Osteoblast (primary cell): ENCODE measurements around the gene PIH1D2. TPM values are rescaled to one million over a fixed set of nuclear protein-coding genes. Genes with fewer than 3 reads are reported as not detected.

Source experiments
- DNase-seq: peaks from one replicate; pipeline ENCODE4 v3.0.0; 2011; ENCODE audit warnings: low spot score, mixed read lengths; ENCODE audit not compliant: insufficient read length; ENCODE audit errors: missing footprints
- H2AFZ ChIP-seq: 2 replicates; pipeline ENCODE4 v1.6.0; 2011; ENCODE audit warnings: mild to moderate bottlenecking, low read length
- H3K27ac ChIP-seq: 2 replicates; pipeline ENCODE4 v1.5.1; 2011; ENCODE audit warnings: mild to moderate bottlenecking, low read depth, low read length, moderate library complexity
- H3K27me3 ChIP-seq: 2 replicates; pipeline ENCODE4 v1.6.0; 2012; ENCODE audit warnings: mild to moderate bottlenecking, control low read depth, inconsistent platforms, low read length, moderate library complexity; ENCODE audit not compliant: insufficient read depth
- H3K36me3 ChIP-seq: 2 replicates; pipeline ENCODE4 v1.5.1; 2011; ENCODE audit warnings: mild to moderate bottlenecking, low read length, control low read depth, moderate library complexity; ENCODE audit not compliant: insufficient read depth
- H3K4me1 ChIP-seq: 2 replicates; pipeline ENCODE4 v1.5.1; 2011; ENCODE audit warnings: mild to moderate bottlenecking, low read length, control low read depth, moderate library complexity; ENCODE audit not compliant: insufficient read depth
- H3K4me2 ChIP-seq: 2 replicates; pipeline ENCODE4 v1.6.0; 2011; ENCODE audit warnings: mild to moderate bottlenecking, low read length; ENCODE audit not compliant: insufficient read depth
- H3K4me3 ChIP-seq: fragments of 200-600 bp; sonication (generic); 3 replicates; pipeline ENCODE4 v1.5.1; 2012; ENCODE audit warnings: mild to moderate bottlenecking, low read length, inconsistent platforms; ENCODE audit not compliant: insufficient read depth
- H3K79me2 ChIP-seq: 2 replicates; pipeline ENCODE4 v1.6.0; 2012; ENCODE audit warnings: mild to moderate bottlenecking, low read length, control low read depth, inconsistent platforms; ENCODE audit not compliant: insufficient read depth
- H3K9me3 ChIP-seq: 2 replicates; pipeline ENCODE4 v1.5.1; 2011; ENCODE audit warnings: low read depth, low read length, control low read depth
- H4K20me1 ChIP-seq: 2 replicates; pipeline ENCODE4 v1.6.0; 2012; ENCODE audit warnings: mild to moderate bottlenecking, low read length, control low read depth; ENCODE audit not compliant: insufficient read depth
- total RNA-seq: library from RNA; depleted of rRNA; stranded (reverse); fragments of >200 nt; gene quantifications from 2 replicates; pipeline ENCODE4 v1.2.3, GENCODE V29; 2012
- TF ChIP-seq, protein P1 (sequence below): IDR thresholded peaks from 2 replicates; pipeline ENCODE4 v1.5.1; 2011; ENCODE audit warnings: mild to moderate bottlenecking, low read depth, low read length, moderate library complexity; ENCODE audit errors: extremely low read depth

Gene PIH1D2
- total RNA-seq, 1 donor = 2.9 TPM

DNA sequence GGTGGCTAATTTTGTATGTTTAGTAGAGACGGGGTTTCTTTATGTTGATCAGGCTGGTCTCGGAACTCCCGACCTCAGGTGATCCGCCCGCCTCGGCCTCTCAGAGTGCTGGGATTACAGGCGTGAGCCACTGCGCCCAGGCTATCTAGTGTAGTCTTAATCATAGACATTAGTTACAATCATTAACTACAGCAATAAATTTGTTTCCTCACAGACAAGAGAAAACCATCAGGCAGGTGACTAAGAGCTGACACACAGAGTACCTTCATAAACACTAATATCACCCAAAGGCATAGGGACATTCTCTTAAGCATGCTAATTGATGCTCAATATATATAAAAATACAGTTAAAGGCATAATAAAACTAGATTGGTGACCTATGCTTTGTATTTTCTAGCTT lies 32.3 kb upstream of the PIH1D2 start:
- no peaks in the 10 kb centered on the region for H3K79me2 ChIP-seq
- no peaks in the 10 kb centered on the region for H3K9me3 ChIP-seq
- no peaks in the 10 kb centered on the region for H3K27me3 ChIP-seq
- DNase-seq = no peak
- no peaks in the 10 kb centered on the region for H4K20me1 ChIP-seq
- no peaks in the 10 kb centered on the region for H3K4me1 ChIP-seq
- TF ChIP-seq, protein P1, sequence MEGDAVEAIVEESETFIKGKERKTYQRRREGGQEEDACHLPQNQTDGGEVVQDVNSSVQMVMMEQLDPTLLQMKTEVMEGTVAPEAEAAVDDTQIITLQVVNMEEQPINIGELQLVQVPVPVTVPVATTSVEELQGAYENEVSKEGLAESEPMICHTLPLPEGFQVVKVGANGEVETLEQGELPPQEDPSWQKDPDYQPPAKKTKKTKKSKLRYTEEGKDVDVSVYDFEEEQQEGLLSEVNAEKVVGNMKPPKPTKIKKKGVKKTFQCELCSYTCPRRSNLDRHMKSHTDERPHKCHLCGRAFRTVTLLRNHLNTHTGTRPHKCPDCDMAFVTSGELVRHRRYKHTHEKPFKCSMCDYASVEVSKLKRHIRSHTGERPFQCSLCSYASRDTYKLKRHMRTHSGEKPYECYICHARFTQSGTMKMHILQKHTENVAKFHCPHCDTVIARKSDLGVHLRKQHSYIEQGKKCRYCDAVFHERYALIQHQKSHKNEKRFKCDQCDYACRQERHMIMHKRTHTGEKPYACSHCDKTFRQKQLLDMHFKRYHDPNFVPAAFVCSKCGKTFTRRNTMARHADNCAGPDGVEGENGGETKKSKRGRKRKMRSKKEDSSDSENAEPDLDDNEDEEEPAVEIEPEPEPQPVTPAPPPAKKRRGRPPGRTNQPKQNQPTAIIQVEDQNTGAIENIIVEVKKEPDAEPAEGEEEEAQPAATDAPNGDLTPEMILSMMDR = no peak
- H3K4me3 ChIP-seq = no peak overlapping the region
- H2AFZ ChIP-seq = no peak overlapping the region
- H3K36me3 ChIP-seq = no peaks in the 10 kb centered on the region
- H3K4me2 ChIP-seq = no peak overlapping the region
- H3K27ac ChIP-seq = no peak overlapping the region

DNA sequence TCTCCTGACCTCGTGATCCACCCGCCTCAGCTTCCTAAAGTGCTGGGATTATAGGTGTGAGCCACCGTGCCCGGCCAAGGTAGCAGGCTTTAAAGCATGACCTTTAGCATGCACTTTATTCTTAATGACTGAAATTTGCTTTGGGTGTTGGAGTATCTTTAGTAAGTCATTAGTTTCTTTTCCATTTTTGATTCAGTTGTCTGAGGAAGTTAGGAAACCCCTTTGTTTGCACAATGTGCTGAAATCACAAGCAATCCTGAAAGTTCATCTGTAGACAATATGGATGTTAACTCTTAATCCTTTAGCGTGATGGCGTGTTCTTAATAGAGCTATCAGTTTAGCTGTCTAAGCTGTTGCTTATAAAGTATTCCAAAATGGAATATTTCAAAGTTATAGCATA lies 29.6 kb upstream of the PIH1D2 start:
- no peak overlapping the region for H2AFZ ChIP-seq
- H3K4me3 ChIP-seq = no peak overlapping the region
- no peaks in the 10 kb centered on the region for H3K9me3 ChIP-seq
- peaks cover 3% of the 10 kb centered on the region for H3K4me1 ChIP-seq
- no peak overlapping the region for H3K4me2 ChIP-seq
- H3K79me2 ChIP-seq = no peaks in the 10 kb centered on the region
- H3K27me3 ChIP-seq = no peaks in the 10 kb centered on the region
- TF ChIP-seq, protein P1 = no peak
- H4K20me1 ChIP-seq = no peaks in the 10 kb centered on the region
- H3K36me3 ChIP-seq = no peaks in the 10 kb centered on the region
- peak; percentile 26 for DNase-seq
- no peak overlapping the region for H3K27ac ChIP-seq

DNA sequence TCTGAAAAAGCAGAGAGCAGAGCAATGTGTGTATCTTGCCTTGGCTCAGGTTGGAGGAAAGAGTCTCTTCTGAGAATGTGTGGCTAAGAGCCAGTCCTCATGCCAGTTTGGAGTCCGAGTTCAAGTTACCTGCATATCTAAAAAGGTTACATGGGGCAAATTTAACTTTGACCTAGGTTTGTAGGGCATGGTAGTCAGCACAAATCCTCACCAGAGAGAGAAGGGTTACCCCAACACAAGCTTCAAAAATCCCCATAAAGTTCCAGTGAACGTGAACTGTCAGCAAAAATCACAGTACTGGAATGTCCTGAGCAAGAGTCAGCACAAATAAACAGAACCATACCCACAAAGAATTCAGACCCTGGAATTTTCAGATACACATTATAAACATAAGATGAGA lies 26.6 kb upstream of the PIH1D2 start:
- Histone ChIP-seq H3K4me3 (no peak overlapping the region), H3K4me2 (no peak overlapping the region), H2AFZ (no peak overlapping the region), H3K4me1 (peaks cover 3% of the 10 kb centered on the region), H4K20me1 (no peaks in the 10 kb centered on the region), H3K9me3 (no peaks in the 10 kb centered on the region), H3K27ac (no peak overlapping the region), H3K36me3 (peaks cover 6% of the 10 kb centered on the region), H3K79me2 (no peaks in the 10 kb centered on the region), H3K27me3 (no peaks in the 10 kb centered on the region)
- peak; percentile 62 for DNase-seq
- TF ChIP-seq, protein P1 = no peak

- TF ChIP-seq, protein P1 = no peak
- Histone ChIP-seq H3K4me3 (no peak overlapping the region), H3K36me3 (peaks cover 22% of the 10 kb centered on the region), H3K4me2 (no peak overlapping the region), H3K79me2 (no peaks in the 10 kb centered on the region), H2AFZ (no peak overlapping the region), H3K4me1 (peaks cover 3% of the 10 kb centered on the region), H4K20me1 (no peaks in the 10 kb centered on the region), H3K9me3 (no peaks in the 10 kb centered on the region), H3K27me3 (no peaks in the 10 kb centered on the region), H3K27ac (no peak overlapping the region)
- DNase-seq = no peak
Measured at GRCh38 chr11:112097734-112098528, 24.1 kb upstream of the PIH1D2 start.
